Cardiac muscle cell (in vitro differentiated cells and primary cell): Measurements from ENCODE around the gene PCNX2. TPM values are rescaled to one million over a fixed set of nuclear protein-coding genes. Genes with fewer than 3 reads are reported as not detected.
"Not testable (repeated sequence)": the region's sequence is repeated elsewhere in the genome, so short reads cannot be mapped to it uniquely, and the experiment has no call there.

Experiments used
- DNase-seq, 2 donors: peaks; one replicate each; pipeline versions ENCODE4 v3.0.0 to v3.0.0-alpha.2; 2010 to 2017; ENCODE audit warnings: low read depth in 1 of 2, low spot score in 1 of 2
- H3K27ac ChIP-seq: fragments of 200-600 bp; sonication (generic); 2 replicates; pipeline ENCODE4 v1.5.1; 2016
- H3K27me3 ChIP-seq: fragments of 200-600 bp; sonication (generic); 2 replicates; pipeline ENCODE4 v1.6.0; 2016; ENCODE audit warnings: control low read depth
- H3K36me3 ChIP-seq: fragments of 200-600 bp; sonication (generic); 2 replicates; pipeline ENCODE4 v1.5.1; 2016; ENCODE audit warnings: control low read depth
- H3K4me1 ChIP-seq: fragments of 200-600 bp; sonication (generic); 2 replicates; pipeline ENCODE4 v1.8.1; 2017; ENCODE audit warnings: low read depth, mild to moderate bottlenecking, mixed run types
- H3K4me3 ChIP-seq: fragments of 200-600 bp; sonication (generic); 2 replicates; pipeline ENCODE4 v1.5.1; 2016; ENCODE audit warnings: mild to moderate bottlenecking
- H3K9me3 ChIP-seq: fragments of 200-600 bp; sonication (generic); 2 replicates; pipeline ENCODE4 v1.5.1; 2017; ENCODE audit warnings: low read depth, mild to moderate bottlenecking, control low read depth
- polyA plus RNA-seq: library from polyadenylated mRNA; unstranded; fragments of >200 nt; fragmentation: Nextera tagmentation; extraction: Ambion mirVana; gene quantifications from 2 replicates; pipeline ENCODE4 v1.2.1, GENCODE V29; 2016
- total RNA-seq: library from RNA; depleted of rRNA; stranded (reverse); fragments of >200 nt; gene quantifications from 2 replicates; pipeline ENCODE4 v1.2.3, GENCODE V29; 2016
- TF ChIP-seq, protein P1 (sequence below): IDR thresholded peaks from 2 replicates; pipeline ENCODE4 v1.5.1; 2012; ENCODE audit warnings: low read depth, mild to moderate bottlenecking, low read length

Gene PCNX2
- total and polyA plus RNA-seq, 2 experiments from 2014 or later = 3.9 to 5.1 TPM

DNA sequence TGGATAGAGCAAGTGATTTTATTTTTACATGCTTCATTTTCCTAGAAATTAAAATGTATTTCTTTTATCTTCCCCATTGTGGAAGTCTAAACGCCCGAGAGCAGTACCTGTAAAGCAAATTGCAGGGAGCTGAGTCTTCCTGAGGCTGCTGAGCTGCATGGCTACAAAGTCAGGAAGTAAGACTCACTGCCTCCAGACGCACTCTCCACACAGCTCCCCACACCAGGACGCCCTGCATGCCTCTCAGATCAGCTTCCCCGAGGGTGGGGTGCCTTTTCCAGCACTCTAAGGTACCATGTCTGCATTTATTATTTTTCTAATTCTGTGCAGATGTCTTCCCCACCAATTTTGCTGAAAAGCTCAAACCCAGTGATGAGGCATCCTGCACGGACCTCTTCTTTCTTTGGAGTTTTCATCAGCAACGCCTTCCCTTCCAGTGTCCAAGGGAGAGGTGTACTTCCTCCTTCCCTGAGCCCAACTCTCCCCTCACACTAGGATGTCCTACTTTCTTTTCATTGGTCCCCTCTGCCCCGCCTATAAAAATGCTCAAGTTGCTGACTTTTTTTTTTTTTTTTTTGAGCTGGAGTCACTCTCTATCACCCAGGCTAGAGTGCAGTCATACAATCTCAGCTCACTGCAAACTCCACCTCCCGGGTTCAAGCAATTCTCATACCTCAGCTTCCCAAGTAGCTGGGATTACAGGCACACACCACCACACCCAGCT is 114.7 kb downstream of the PCNX2 start:
- no peak overlapping the region for H3K4me3 ChIP-seq
- no peaks in the 10 kb centered on the region for H3K9me3 ChIP-seq
- H3K27ac ChIP-seq = no peak overlapping the region
- no peaks in the 10 kb centered on the region for H3K4me1 ChIP-seq
- H3K27me3 ChIP-seq = no peaks in the 10 kb centered on the region
- TF ChIP-seq, protein P1, sequence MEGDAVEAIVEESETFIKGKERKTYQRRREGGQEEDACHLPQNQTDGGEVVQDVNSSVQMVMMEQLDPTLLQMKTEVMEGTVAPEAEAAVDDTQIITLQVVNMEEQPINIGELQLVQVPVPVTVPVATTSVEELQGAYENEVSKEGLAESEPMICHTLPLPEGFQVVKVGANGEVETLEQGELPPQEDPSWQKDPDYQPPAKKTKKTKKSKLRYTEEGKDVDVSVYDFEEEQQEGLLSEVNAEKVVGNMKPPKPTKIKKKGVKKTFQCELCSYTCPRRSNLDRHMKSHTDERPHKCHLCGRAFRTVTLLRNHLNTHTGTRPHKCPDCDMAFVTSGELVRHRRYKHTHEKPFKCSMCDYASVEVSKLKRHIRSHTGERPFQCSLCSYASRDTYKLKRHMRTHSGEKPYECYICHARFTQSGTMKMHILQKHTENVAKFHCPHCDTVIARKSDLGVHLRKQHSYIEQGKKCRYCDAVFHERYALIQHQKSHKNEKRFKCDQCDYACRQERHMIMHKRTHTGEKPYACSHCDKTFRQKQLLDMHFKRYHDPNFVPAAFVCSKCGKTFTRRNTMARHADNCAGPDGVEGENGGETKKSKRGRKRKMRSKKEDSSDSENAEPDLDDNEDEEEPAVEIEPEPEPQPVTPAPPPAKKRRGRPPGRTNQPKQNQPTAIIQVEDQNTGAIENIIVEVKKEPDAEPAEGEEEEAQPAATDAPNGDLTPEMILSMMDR = no peak
- H3K36me3 ChIP-seq = no peaks in the 10 kb centered on the region
- no peak for DNase-seq

GRCh38 chr1:233179638-233180037 is 115.9 kb downstream of the PCNX2 start:
- DNase-seq = peak in 1 of 2 donors; percentile 14
- not testable (repeated sequence) for H3K36me3 ChIP-seq, H3K27ac ChIP-seq, H3K4me1 ChIP-seq, H3K9me3 ChIP-seq, H3K27me3 ChIP-seq, H3K4me3 ChIP-seq

- TF ChIP-seq, protein P1 = peak; percentile 39
- Histone ChIP-seq H3K27ac (no peak overlapping the region), H3K9me3 (no peaks in the 10 kb centered on the region), H3K4me3 (no peak overlapping the region), H3K4me1 (no peaks in the 10 kb centered on the region), H3K36me3 (no peaks in the 10 kb centered on the region), H3K27me3 (no peaks in the 10 kb centered on the region)
- DNase-seq = peak in 1 of 2 donors; percentile 76
Observed at GRCh38 chr1:233172201-233172600, 123.3 kb downstream of the PCNX2 start.

DNA sequence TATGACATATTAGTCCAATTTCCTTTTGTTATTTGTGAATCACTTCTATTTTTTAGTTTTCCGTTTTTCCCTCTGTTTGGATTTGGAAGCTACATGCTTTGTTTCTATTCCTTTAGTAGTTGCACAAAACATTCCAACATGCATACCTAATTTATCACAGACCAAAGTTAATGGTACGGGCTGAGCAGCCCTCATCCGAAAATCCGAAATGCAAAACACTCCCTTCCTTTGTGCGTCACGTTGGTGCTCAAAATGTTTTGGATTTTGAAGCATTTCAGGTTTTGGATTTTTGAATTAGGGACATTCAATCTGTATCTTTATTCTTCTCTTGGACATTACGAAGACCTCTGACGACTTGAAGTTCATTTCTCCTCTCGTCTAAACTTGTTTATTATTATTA is 124.8 kb downstream of the PCNX2 start:
- Histone ChIP-seq H3K4me1 (no peaks in the 10 kb centered on the region), H3K9me3 (no peaks in the 10 kb centered on the region), H3K4me3 (no peak overlapping the region), H3K27me3 (no peaks in the 10 kb centered on the region), H3K36me3 (no peaks in the 10 kb centered on the region), H3K27ac (no peak overlapping the region)
- no peak for DNase-seq
- TF ChIP-seq, protein P1 = no peak

GRCh38 chr1:233168384-233168783 is 127.1 kb downstream of the PCNX2 start:
- TF ChIP-seq, protein P1 = no peak
- no peaks in the 10 kb centered on the region for H3K4me1 ChIP-seq
- no peaks in the 10 kb centered on the region for H3K27me3 ChIP-seq
- H3K36me3 ChIP-seq = no peaks in the 10 kb centered on the region
- H3K4me3 ChIP-seq = no peak overlapping the region
- H3K27ac ChIP-seq = no peak overlapping the region
- no peaks in the 10 kb centered on the region for H3K9me3 ChIP-seq
- no peak for DNase-seq

GRCh38 chr1:233166896-233167295 is 128.6 kb downstream of the PCNX2 start:
- TF ChIP-seq, protein P1 = no peak

More at GRCh38 chr1:233166896-233167295, 128.6 kb downstream of the PCNX2 start:
- Histone ChIP-seq H3K27me3 (no peaks in the 10 kb centered on the region), H3K9me3 (no peaks in the 10 kb centered on the region), H3K27ac (no peak overlapping the region), H3K4me1 (no peaks in the 10 kb centered on the region), H3K4me3 (no peak overlapping the region), H3K36me3 (no peaks in the 10 kb centered on the region)
- DNase-seq = peak in 1 of 2 donors; percentile 11
